ENCODE data around the gene CCDC27. TPM values are rescaled to one million over a fixed set of nuclear protein-coding genes. Genes with fewer than 3 reads are reported as not detected.

CCDC27 gene
- total RNA-seq, 1 donor from 2014 or later: not detected

DNA sequence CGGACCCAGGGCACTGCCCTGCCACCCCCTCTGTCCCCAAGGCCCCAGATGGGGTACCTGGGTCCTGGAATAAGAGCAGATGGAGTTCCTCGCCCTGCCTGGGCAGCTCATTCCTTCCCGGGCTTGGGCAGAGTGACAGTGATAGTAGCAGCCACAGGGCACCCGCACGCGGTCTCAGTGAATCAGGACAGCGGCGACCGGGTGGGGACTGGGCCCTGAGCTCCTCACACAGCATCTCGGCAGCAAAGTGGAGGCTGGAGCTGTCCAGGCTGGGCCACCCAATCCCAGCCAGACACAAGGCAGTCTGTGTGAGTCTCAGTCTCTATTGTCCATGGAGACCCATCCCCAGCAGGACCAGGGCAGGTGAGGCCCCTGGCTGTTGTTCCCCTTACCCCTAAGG lies 37.4 kb upstream of the CCDC27 start:
- H2AFZ ChIP-seq (replicated peaks): no peak overlapping the region
- H3K36me3 ChIP-seq: no peaks in the 10 kb centered on the region
- no peak overlapping the region for H3K27ac ChIP-seq
- Mint-ChIP-seq H3K27ac (no peak overlapping the region), H3K27me3 (ENCODE audit: insufficient read depth, low read depth) (peaks cover 14% of the 10 kb centered on the region), H3K4me3 (no peak overlapping the region), H3K9me3 (no peaks in the 10 kb centered on the region), H3K36me3 (no peaks in the 10 kb centered on the region), H3K4me1 (peaks cover 17% of the 10 kb centered on the region)
- no peak overlapping the region for H3K9ac ChIP-seq
- no peaks in the 10 kb centered on the region for H3K4me1 ChIP-seq
- peaks cover 30% of the 10 kb centered on the region for H4K20me1 ChIP-seq (ENCODE audit: low read depth)
- H3K27me3 ChIP-seq: peaks cover 10% of the 10 kb centered on the region
- no peak overlapping the region for H3K4me2 ChIP-seq
- H3F3A ChIP-seq (ENCODE audit: low read depth): no peaks in the 10 kb centered on the region
- no peaks in the 10 kb centered on the region for H3K79me2 ChIP-seq (ENCODE audit: low read depth)
- no peaks in the 10 kb centered on the region for H3K9me3 ChIP-seq (ENCODE audit: low read depth)
- no peak for DNase-seq (ENCODE audit: low spot score)
- no peak for TF ChIP-seq EZH2 (IDR thresholded peaks at IDR 0.05)
- TF ChIP-seq, protein P1, sequence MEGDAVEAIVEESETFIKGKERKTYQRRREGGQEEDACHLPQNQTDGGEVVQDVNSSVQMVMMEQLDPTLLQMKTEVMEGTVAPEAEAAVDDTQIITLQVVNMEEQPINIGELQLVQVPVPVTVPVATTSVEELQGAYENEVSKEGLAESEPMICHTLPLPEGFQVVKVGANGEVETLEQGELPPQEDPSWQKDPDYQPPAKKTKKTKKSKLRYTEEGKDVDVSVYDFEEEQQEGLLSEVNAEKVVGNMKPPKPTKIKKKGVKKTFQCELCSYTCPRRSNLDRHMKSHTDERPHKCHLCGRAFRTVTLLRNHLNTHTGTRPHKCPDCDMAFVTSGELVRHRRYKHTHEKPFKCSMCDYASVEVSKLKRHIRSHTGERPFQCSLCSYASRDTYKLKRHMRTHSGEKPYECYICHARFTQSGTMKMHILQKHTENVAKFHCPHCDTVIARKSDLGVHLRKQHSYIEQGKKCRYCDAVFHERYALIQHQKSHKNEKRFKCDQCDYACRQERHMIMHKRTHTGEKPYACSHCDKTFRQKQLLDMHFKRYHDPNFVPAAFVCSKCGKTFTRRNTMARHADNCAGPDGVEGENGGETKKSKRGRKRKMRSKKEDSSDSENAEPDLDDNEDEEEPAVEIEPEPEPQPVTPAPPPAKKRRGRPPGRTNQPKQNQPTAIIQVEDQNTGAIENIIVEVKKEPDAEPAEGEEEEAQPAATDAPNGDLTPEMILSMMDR (IDR thresholded peaks at IDR 0.05): no peak
- no peak for TF ChIP-seq EZH2phosphoT487 (IDR thresholded peaks at IDR 0.05)
- H3K4me3 ChIP-seq: no peak overlapping the region

DNA sequence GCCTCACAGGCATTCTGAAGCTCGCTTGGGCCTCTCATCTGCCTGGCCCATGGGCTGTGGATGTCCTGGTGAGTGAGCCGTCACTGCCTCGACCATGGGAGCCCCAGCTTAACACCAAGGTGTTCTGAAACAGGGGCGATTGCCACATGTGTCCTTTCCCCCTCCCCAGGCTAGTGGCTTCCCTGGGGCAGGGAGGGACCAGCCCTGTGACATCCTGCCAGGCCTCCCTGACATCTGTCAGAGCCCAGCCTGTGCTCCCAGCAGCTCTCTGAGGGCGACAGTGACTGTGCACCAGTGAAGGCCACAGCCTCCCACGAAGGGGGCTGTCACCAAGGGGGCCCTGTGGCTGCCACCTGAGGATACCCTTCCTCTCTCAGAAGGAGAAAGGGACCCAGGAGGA lies 35.9 kb upstream of the CCDC27 start:
- Mint-ChIP-seq H3K4me3 (no peak overlapping the region), H3K27me3 (ENCODE audit: insufficient read depth, low read depth) (peaks cover 13% of the 10 kb centered on the region), H3K27ac (no peak overlapping the region), H3K36me3 (no peaks in the 10 kb centered on the region), H3K9me3 (no peaks in the 10 kb centered on the region), H3K4me1 (peaks cover 16% of the 10 kb centered on the region)
- Histone ChIP-seq H3F3A (ENCODE audit: low read depth) (no peaks in the 10 kb centered on the region), H3K27me3 (peaks cover 10% of the 10 kb centered on the region), H3K4me3 (no peak overlapping the region), H3K4me1 (no peaks in the 10 kb centered on the region), H3K9ac (no peak overlapping the region), H3K79me2 (ENCODE audit: low read depth) (no peaks in the 10 kb centered on the region), H3K9me3 (ENCODE audit: low read depth) (no peaks in the 10 kb centered on the region), H3K4me2 (no peak overlapping the region), H2AFZ (replicated peaks) (no peak overlapping the region), H3K36me3 (no peaks in the 10 kb centered on the region), H3K27ac (no peak overlapping the region), H4K20me1 (ENCODE audit: low read depth) (peaks cover 30% of the 10 kb centered on the region)
- TF ChIP-seq, protein P1 (IDR thresholded peaks at IDR 0.05): no peak
- TF ChIP-seq EZH2phosphoT487 (IDR thresholded peaks at IDR 0.05) (no peak), EZH2 (IDR thresholded peaks at IDR 0.05) (no peak)
- no peak for DNase-seq (ENCODE audit: low spot score)

DNA sequence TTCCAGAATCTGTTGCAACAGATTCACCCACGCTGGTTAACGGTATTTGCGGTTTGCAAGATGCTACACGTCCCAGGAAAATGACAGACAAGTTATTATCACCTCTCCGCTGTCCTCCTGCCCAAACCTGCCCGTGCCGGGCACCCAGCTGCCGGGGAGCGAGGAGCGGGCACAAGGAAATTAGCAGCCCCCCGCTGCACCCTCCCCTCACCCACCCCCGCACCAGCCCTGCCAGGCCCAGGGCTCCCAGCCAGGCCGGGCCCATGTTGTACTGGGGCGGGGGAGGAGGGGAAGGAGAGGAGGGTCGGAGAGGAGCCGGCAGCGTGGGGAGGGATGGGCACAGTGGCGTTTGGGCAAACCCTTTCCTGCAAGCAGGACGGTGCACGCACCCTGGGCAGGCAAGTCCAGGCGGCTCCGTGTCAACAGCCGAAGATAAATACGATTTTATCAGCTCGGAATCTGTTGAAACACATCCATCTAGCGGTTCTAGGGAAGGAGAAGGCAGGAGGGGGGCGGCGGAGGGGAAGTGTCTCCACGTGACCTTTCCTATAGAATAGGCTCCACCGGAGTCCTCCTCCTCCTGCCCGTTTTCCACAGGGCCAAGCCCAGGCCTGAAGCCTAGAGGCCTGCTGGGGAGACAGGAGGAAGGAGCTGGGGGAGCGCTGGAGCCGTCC lies 35.1 kb upstream of the CCDC27 start:
- TF ChIP-seq, protein P1 (IDR thresholded peaks at IDR 0.05): no peak
- TF ChIP-seq EZH2phosphoT487 (IDR thresholded peaks at IDR 0.05): no peak
- TF ChIP-seq EZH2 (IDR thresholded peaks at IDR 0.05): no peak
- Histone ChIP-seq H3K9ac (no peak overlapping the region), H3K27me3 (peaks cover 10% of the 10 kb centered on the region), H3F3A (ENCODE audit: low read depth) (no peaks in the 10 kb centered on the region), H3K4me2 (no peak overlapping the region), H3K27ac (no peak overlapping the region), H3K36me3 (no peaks in the 10 kb centered on the region), H4K20me1 (ENCODE audit: low read depth) (peaks cover 30% of the 10 kb centered on the region), H3K4me1 (no peaks in the 10 kb centered on the region), H3K9me3 (ENCODE audit: low read depth) (no peaks in the 10 kb centered on the region), H2AFZ (replicated peaks) (no peak overlapping the region), H3K4me3 (no peak overlapping the region), H3K79me2 (ENCODE audit: low read depth) (no peaks in the 10 kb centered on the region)
- no peaks in the 10 kb centered on the region for H3K36me3 Mint-ChIP-seq
- peaks cover 11% of the 10 kb centered on the region for H3K4me1 Mint-ChIP-seq
- H3K27ac Mint-ChIP-seq: no peak overlapping the region
- no peaks in the 10 kb centered on the region for H3K9me3 Mint-ChIP-seq
- peaks cover 4% of the 10 kb centered on the region for H3K27me3 Mint-ChIP-seq (ENCODE audit: insufficient read depth, low read depth)
- no peak overlapping the region for H3K4me3 Mint-ChIP-seq
- no peak for DNase-seq (ENCODE audit: low spot score)

All from neural progenitor cell (in vitro differentiated cells).